K562 (cell line): ENCODE results near the gene NOTO. TPM values are rescaled to one million over a fixed set of nuclear protein-coding genes. Genes with fewer than 3 reads are reported as not detected.

ENCODE experiments used
- ARID1B ChIP-seq: fragments of 450-650 bp; IDR thresholded peaks from 2 replicates; pipeline ENCODE4 v1.6.1; 2016; ENCODE audit warnings: antibody characterized with exemption, mild to moderate bottlenecking, inconsistent platforms
- ETS2 ChIP-seq: IDR thresholded peaks from 2 replicates; pipeline ENCODE4 v1.6.1; 2016; ENCODE audit warnings: borderline replicate concordance, missing genetic modification characterization, mild to moderate bottlenecking, moderate library complexity, missing compliant biosample characterization; ENCODE audit not compliant: poor library complexity, severe bottlenecking
- FOSL1 ChIP-seq: fragments of 200-800 bp; sonication (Bioruptor generic); conservative IDR thresholded peaks from 2 replicates; pipeline ENCODE4 v1.6.1; 2016; ENCODE audit warnings: missing genetic modification characterization, missing compliant biosample characterization
- POLR2G ChIP-seq: fragments of 200-400 bp; formaldehyde crosslinking; IDR thresholded peaks from 2 replicates; pipeline ENCODE4 v1.6.1; 2017; ENCODE audit warnings: low read depth, mild to moderate bottlenecking, antibody characterized with exemption, low read length, moderate library complexity
- RUNX1 ChIP-seq: sonication (generic); IDR thresholded peaks from 2 replicates; pipeline ENCODE4 v1.6.1; 2016; ENCODE audit warnings: antibody characterized with exemption, low read depth
- ZBTB17 ChIP-seq: fragments of 450-650 bp; formaldehyde crosslinking; IDR thresholded peaks from 2 replicates; pipeline ENCODE4 v1.4.0; 2020; ENCODE audit warnings: mild to moderate bottlenecking
- ZNF274 ChIP-seq: IDR thresholded peaks from 2 replicates; pipeline ENCODE4 v1.6.1; 2011; ENCODE audit warnings: low read depth, mild to moderate bottlenecking, low read length, moderate library complexity, borderline replicate concordance
- ZZZ3 ChIP-seq: fragments of 450-650 bp; IDR thresholded peaks from 2 replicates; pipeline ENCODE4 v1.6.1; 2016; ENCODE audit warnings: antibody characterized with exemption, mild to moderate bottlenecking, moderate library complexity
- polyA plus RNA-seq, 8 experiments: library from polyadenylated mRNA; depleted of rRNA in 4 of 8; stranded (reverse) in 5 of 8; unstranded in 3 of 8; fragments of >200 nt; fragmentation: Nextera tagmentation in 2 of 8; fragmentation: Illumina TruSeq in 1 of 8; extraction: Ambion mirVana in 2 of 8; extraction: Trizol in 1 of 8; gene quantifications; 2 replicates each; pipeline versions ENCODE4 v1.2.1 to v1.2.3, GENCODE V29; 2011 to 2014; ENCODE audit warnings: inconsistent platforms in 1 of 8, missing spikeins in 1 of 8
- total RNA-seq, 7 experiments: library from RNA; depleted of rRNA in 6 of 7; stranded (reverse); fragments of >200 nt in 6 of 7; fragmentation: Illumina TruSeq in 2 of 7; extraction: Trizol in 2 of 7; gene quantifications; 2 replicates each; pipeline versions ENCODE4 v1.2.1 to v1.2.3, GENCODE V29; 2011 to 2021; ENCODE audit warnings: low replicate concordance in 1 of 7
- TF ChIP-seq, protein P1 (sequence below): sonication (generic); formaldehyde crosslinking; IDR thresholded peaks from 2 replicates; pipeline ENCODE4 v1.9.0; 2022; ENCODE audit warnings: mild to moderate bottlenecking, missing genetic modification reagents
- TF ChIP-seq, protein P2 (sequence below): fragments of 450-650 bp; IDR thresholded peaks from 2 replicates; pipeline ENCODE4 v1.6.1; 2016; ENCODE audit warnings: mild to moderate bottlenecking, moderate library complexity
- TF ChIP-seq, protein P3 (sequence below): IDR thresholded peaks from 2 replicates; pipeline ENCODE4 v1.6.1; 2016; ENCODE audit warnings: missing genetic modification characterization, missing compliant biosample characterization

Gene NOTO
- total and polyA plus RNA-seq, 9 of the 15 experiments (the other 6 are each of a cell fraction or from before 2014, with no cell fraction given), result not detected

DNA sequence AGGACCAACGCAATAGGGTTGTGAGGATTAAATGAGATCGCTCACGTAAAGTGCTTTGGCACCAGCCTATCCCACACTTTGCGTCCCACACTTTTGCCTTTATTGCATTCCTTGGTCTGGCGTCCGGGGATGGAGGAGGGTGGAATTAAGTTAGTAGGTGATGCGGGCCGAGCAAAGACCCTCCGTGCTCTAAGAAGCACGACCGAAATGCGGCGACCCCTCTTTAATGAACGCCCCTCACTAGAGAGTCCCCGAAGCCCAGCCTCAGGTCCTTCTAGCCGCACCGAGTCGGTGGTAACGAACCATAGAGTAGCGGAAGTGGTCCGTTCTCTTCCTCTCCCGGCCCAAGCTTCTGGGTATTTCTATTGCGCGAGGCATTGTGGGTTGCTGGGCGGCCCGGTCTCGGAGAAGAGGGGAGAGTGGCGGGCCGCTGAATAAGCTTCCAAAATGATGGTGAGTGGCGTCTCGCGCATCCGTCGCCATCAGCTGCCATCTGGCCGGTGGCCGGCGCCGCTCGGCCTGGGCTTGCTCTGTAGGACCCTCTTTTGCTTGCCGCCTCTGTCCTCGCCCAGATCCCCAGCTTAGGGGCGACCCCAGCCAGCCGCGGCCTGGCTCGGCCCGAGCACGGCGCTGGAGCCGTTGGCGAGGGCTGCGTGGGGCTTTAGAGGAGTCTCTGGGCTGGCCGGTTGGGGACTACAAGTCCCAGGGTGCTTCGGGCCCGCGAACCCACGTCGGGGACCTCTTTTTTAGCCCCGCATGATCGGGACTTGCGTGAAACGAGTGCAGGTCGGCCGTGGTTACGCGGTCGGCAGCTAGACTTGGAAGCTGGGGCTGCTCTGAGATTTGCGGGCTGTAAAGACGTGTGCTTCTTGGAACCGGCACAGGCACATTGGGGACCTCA lies 31.8 kb downstream of the NOTO start, which contains the start of gene CCT7 (continued):
- no peak for TF ChIP-seq RUNX1
- TF ChIP-seq, protein P1, sequence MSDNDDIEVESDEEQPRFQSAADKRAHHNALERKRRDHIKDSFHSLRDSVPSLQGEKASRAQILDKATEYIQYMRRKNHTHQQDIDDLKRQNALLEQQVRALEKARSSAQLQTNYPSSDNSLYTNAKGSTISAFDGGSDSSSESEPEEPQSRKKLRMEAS, result no peak
- no peak; the same call in 1 of the 2 replicates for TF ChIP-seq ZNF274
- TF ChIP-seq, protein P2, sequence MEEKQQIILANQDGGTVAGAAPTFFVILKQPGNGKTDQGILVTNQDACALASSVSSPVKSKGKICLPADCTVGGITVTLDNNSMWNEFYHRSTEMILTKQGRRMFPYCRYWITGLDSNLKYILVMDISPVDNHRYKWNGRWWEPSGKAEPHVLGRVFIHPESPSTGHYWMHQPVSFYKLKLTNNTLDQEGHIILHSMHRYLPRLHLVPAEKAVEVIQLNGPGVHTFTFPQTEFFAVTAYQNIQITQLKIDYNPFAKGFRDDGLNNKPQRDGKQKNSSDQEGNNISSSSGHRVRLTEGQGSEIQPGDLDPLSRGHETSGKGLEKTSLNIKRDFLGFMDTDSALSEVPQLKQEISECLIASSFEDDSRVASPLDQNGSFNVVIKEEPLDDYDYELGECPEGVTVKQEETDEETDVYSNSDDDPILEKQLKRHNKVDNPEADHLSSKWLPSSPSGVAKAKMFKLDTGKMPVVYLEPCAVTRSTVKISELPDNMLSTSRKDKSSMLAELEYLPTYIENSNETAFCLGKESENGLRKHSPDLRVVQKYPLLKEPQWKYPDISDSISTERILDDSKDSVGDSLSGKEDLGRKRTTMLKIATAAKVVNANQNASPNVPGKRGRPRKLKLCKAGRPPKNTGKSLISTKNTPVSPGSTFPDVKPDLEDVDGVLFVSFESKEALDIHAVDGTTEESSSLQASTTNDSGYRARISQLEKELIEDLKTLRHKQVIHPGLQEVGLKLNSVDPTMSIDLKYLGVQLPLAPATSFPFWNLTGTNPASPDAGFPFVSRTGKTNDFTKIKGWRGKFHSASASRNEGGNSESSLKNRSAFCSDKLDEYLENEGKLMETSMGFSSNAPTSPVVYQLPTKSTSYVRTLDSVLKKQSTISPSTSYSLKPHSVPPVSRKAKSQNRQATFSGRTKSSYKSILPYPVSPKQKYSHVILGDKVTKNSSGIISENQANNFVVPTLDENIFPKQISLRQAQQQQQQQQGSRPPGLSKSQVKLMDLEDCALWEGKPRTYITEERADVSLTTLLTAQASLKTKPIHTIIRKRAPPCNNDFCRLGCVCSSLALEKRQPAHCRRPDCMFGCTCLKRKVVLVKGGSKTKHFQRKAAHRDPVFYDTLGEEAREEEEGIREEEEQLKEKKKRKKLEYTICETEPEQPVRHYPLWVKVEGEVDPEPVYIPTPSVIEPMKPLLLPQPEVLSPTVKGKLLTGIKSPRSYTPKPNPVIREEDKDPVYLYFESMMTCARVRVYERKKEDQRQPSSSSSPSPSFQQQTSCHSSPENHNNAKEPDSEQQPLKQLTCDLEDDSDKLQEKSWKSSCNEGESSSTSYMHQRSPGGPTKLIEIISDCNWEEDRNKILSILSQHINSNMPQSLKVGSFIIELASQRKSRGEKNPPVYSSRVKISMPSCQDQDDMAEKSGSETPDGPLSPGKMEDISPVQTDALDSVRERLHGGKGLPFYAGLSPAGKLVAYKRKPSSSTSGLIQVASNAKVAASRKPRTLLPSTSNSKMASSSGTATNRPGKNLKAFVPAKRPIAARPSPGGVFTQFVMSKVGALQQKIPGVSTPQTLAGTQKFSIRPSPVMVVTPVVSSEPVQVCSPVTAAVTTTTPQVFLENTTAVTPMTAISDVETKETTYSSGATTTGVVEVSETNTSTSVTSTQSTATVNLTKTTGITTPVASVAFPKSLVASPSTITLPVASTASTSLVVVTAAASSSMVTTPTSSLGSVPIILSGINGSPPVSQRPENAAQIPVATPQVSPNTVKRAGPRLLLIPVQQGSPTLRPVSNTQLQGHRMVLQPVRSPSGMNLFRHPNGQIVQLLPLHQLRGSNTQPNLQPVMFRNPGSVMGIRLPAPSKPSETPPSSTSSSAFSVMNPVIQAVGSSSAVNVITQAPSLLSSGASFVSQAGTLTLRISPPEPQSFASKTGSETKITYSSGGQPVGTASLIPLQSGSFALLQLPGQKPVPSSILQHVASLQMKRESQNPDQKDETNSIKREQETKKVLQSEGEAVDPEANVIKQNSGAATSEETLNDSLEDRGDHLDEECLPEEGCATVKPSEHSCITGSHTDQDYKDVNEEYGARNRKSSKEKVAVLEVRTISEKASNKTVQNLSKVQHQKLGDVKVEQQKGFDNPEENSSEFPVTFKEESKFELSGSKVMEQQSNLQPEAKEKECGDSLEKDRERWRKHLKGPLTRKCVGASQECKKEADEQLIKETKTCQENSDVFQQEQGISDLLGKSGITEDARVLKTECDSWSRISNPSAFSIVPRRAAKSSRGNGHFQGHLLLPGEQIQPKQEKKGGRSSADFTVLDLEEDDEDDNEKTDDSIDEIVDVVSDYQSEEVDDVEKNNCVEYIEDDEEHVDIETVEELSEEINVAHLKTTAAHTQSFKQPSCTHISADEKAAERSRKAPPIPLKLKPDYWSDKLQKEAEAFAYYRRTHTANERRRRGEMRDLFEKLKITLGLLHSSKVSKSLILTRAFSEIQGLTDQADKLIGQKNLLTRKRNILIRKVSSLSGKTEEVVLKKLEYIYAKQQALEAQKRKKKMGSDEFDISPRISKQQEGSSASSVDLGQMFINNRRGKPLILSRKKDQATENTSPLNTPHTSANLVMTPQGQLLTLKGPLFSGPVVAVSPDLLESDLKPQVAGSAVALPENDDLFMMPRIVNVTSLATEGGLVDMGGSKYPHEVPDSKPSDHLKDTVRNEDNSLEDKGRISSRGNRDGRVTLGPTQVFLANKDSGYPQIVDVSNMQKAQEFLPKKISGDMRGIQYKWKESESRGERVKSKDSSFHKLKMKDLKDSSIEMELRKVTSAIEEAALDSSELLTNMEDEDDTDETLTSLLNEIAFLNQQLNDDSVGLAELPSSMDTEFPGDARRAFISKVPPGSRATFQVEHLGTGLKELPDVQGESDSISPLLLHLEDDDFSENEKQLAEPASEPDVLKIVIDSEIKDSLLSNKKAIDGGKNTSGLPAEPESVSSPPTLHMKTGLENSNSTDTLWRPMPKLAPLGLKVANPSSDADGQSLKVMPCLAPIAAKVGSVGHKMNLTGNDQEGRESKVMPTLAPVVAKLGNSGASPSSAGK, result no peak
- TF ChIP-seq POLR2G, result peak; percentile 98
- TF ChIP-seq ETS2 (tag), result no peak
- TF ChIP-seq ZBTB17 (CRISPR knock-in tag), result no peak; the same call in 1 of the 2 replicates
- TF ChIP-seq FOSL1 (tag), result no peak
- TF ChIP-seq ARID1B, result no peak; the same call in 1 of the 2 replicates
- TF ChIP-seq, protein P3, sequence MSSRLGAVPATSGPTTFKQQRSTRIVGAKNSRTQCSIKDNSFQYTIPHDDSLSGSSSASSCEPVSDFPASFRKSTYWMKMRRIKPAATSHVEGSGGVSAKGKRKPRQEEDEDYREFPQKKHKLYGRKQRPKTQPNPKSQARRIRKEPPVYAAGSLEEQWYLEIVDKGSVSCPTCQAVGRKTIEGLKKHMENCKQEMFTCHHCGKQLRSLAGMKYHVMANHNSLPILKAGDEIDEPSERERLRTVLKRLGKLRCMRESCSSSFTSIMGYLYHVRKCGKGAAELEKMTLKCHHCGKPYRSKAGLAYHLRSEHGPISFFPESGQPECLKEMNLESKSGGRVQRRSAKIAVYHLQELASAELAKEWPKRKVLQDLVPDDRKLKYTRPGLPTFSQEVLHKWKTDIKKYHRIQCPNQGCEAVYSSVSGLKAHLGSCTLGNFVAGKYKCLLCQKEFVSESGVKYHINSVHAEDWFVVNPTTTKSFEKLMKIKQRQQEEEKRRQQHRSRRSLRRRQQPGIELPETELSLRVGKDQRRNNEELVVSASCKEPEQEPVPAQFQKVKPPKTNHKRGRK (tag), result no peak
- TF ChIP-seq ZZZ3, result peak; percentile 99
